H9 (cell line): ENCODE results near the gene SLC26A9. TPM values are rescaled to one million over a fixed set of nuclear protein-coding genes. Genes with fewer than 3 reads are reported as not detected.

Source experiments
- DNase-seq: peaks from one replicate; pipeline ENCODE4 v3.0.0-alpha.2; 2017
- H2AFZ ChIP-seq: one replicate; pipeline ENCODE4 v1.6.1; 2013; ENCODE audit warnings: mild to moderate bottlenecking, low read length, control low read depth, moderate library complexity
- H2AK5ac ChIP-seq: 2 replicates; pipeline ENCODE4 v1.6.1; 2013; ENCODE audit warnings: low read length, control low read depth, mixed read lengths; ENCODE audit not compliant: insufficient read length
- H2BK120ac ChIP-seq: one replicate; pipeline ENCODE4 v1.6.1; 2013; ENCODE audit warnings: low read depth, mild to moderate bottlenecking, low read length, control low read depth, inconsistent platforms; ENCODE audit not compliant: poor library complexity, severe bottlenecking
- H2BK12ac ChIP-seq: 2 replicates; pipeline ENCODE4 v1.6.1; 2013; ENCODE audit warnings: low read length, control low read depth, mixed read lengths, low read depth; ENCODE audit not compliant: insufficient read length
- H2BK15ac ChIP-seq: 2 replicates; pipeline ENCODE4 v1.6.1; 2013; ENCODE audit warnings: low read depth, low read length, control low read depth
- H2BK20ac ChIP-seq: one replicate; pipeline ENCODE4 v1.6.1; 2013; ENCODE audit warnings: low read depth, mild to moderate bottlenecking, low read length, control low read depth, inconsistent platforms; ENCODE audit not compliant: poor library complexity, severe bottlenecking
- H2BK5ac ChIP-seq: 2 replicates; pipeline ENCODE4 v1.6.1; 2013; ENCODE audit warnings: low read length, control low read depth, mixed read lengths; ENCODE audit not compliant: insufficient read length
- H3K14ac ChIP-seq: 2 replicates; pipeline ENCODE4 v1.6.1; 2013; ENCODE audit warnings: low read length, control low read depth; ENCODE audit not compliant: insufficient read depth
- H3K18ac ChIP-seq: 2 replicates; pipeline ENCODE4 v1.6.1; 2013; ENCODE audit warnings: low read depth, mild to moderate bottlenecking, mixed read lengths, low read length, control low read depth; ENCODE audit not compliant: insufficient read length
- H3K23ac ChIP-seq: 2 replicates; pipeline ENCODE4 v1.6.1; 2013; ENCODE audit warnings: low read length, control low read depth, mixed read lengths, low read depth; ENCODE audit not compliant: insufficient read length
- H3K23me2 ChIP-seq: 2 replicates; pipeline ENCODE4 v1.6.1; 2013; ENCODE audit warnings: low read depth, mild to moderate bottlenecking, mixed read lengths, low read length, control low read depth; ENCODE audit not compliant: insufficient read length, poor library complexity, severe bottlenecking
- H3K27ac ChIP-seq: 2 replicates; pipeline ENCODE4 v1.5.1; 2013; ENCODE audit warnings: low read length, control low read depth, mixed read lengths, low read depth; ENCODE audit not compliant: insufficient read length
- H3K27me3 ChIP-seq: 2 replicates; pipeline ENCODE4 v1.6.1; 2013; ENCODE audit warnings: low read length, control low read depth, inconsistent platforms; ENCODE audit not compliant: insufficient read depth
- H3K4ac ChIP-seq: 2 replicates; pipeline ENCODE4 v1.6.1; 2013; ENCODE audit warnings: low read depth, mild to moderate bottlenecking, control low read depth, inconsistent platforms, low read length, moderate library complexity
- H3K4me1 ChIP-seq: 2 replicates; pipeline ENCODE4 v1.6.1; 2013; ENCODE audit warnings: low read length, control low read depth, inconsistent platforms; ENCODE audit not compliant: insufficient read depth
- H3K4me2 ChIP-seq: 2 replicates; pipeline ENCODE4 v1.6.1; 2013; ENCODE audit warnings: low read length, control low read depth, mixed read lengths; ENCODE audit not compliant: insufficient read length, insufficient read depth
- H3K56ac ChIP-seq: 2 replicates; pipeline ENCODE4 v1.6.1; 2013; ENCODE audit warnings: low read depth, mild to moderate bottlenecking, mixed read lengths, low read length, control low read depth; ENCODE audit not compliant: insufficient read length
- H3K79me1 ChIP-seq: 2 replicates; pipeline ENCODE4 v1.6.1; 2013; ENCODE audit warnings: low read depth, mild to moderate bottlenecking, moderate library complexity, low read length, control low read depth, inconsistent platforms; ENCODE audit not compliant: insufficient read depth, poor library complexity, severe bottlenecking
- H3K79me2 ChIP-seq: 2 replicates; pipeline ENCODE4 v1.6.1; 2013; ENCODE audit warnings: low read length, control low read depth, inconsistent platforms; ENCODE audit not compliant: insufficient read depth
- H3K9ac ChIP-seq: 2 replicates; pipeline ENCODE4 v1.6.1; 2013; ENCODE audit warnings: low read length, control low read depth, mixed read lengths; ENCODE audit not compliant: insufficient read length; ENCODE audit errors: extremely low read depth
- H3K9me3 ChIP-seq: one replicate; pipeline ENCODE4 v1.6.1; 2013; ENCODE audit warnings: low read depth, low read length, inconsistent platforms; ENCODE audit not compliant: control insufficient read depth
- H3T11ph ChIP-seq: one replicate; pipeline ENCODE4 v1.6.1; 2013; ENCODE audit warnings: mild to moderate bottlenecking, low read length, control low read depth, inconsistent platforms
- H4K20me1 ChIP-seq: one replicate; pipeline ENCODE4 v1.6.1; 2013; ENCODE audit not compliant: control insufficient read depth, insufficient read length, insufficient read depth
- H4K5ac ChIP-seq: 2 replicates; pipeline ENCODE4 v1.6.1; 2013; ENCODE audit warnings: low read depth, mild to moderate bottlenecking, mixed read lengths, low read length, control low read depth; ENCODE audit not compliant: insufficient read length
- H4K8ac ChIP-seq: replicated peaks from 2 replicates; pipeline ENCODE4 v1.6.1; 2013; ENCODE audit warnings: low read length, control low read depth, mixed read lengths, low read depth; ENCODE audit not compliant: insufficient read length
- H4K91ac ChIP-seq: 2 replicates; pipeline ENCODE4 v1.6.1; 2013; ENCODE audit warnings: low read depth, mild to moderate bottlenecking, moderate library complexity, mixed read lengths, low read length, control low read depth; ENCODE audit not compliant: insufficient read length
- H3K27ac Mint-ChIP-seq, 3 experiments: 2 replicates in 2 of 3; 3 replicates in 1 of 3; pipeline ENCODE4 v1.8.0; 2020 to 2021; ENCODE audit warnings: mixed read lengths in 3 of 3, mild to moderate bottlenecking in 1 of 3, moderate library complexity in 1 of 3
- H3K27me3 Mint-ChIP-seq: 2 replicates; pipeline ENCODE4 v1.8.0; 2021; ENCODE audit warnings: low read depth, mild to moderate bottlenecking, moderate library complexity, mixed read lengths
- H3K36me3 Mint-ChIP-seq, 3 experiments: 2 replicates in 2 of 3; 3 replicates in 1 of 3; pipeline ENCODE4 v1.8.0; 2020 to 2021; ENCODE audit warnings: low read depth in 3 of 3, mixed read lengths in 3 of 3; ENCODE audit not compliant: insufficient read depth in 1 of 3
- H3K4me1 Mint-ChIP-seq, 2 experiments: 2 replicates each; pipeline ENCODE4 v1.8.0; 2020; ENCODE audit warnings: mixed read lengths in 2 of 2
- H3K4me3 Mint-ChIP-seq, 2 experiments: 2 replicates in 1 of 2; 3 replicates in 1 of 2; pipeline ENCODE4 v1.8.0; 2020 to 2021; ENCODE audit warnings: mild to moderate bottlenecking in 2 of 2, mixed read lengths in 2 of 2, moderate library complexity in 1 of 2
- H3K9me3 Mint-ChIP-seq, 2 experiments: 2 replicates in 1 of 2; 3 replicates in 1 of 2; pipeline ENCODE4 v1.8.0; 2020; ENCODE audit warnings: mild to moderate bottlenecking in 2 of 2, mixed read lengths in 2 of 2, moderate library complexity in 1 of 2
- WGBS: extraction: QIAGEN DNeasy Blood & Tissue Kit; methylation state at CpG from one replicate; pipeline ENCODE4 v1.1.7; 2013; ENCODE audit warnings: missing lambda C conversion rate, low lambda C conversion rate, mixed read lengths; ENCODE audit not compliant: insufficient read length; ENCODE audit errors: extremely low coverage; 5-methylcytosine and 5-hydroxymethylcytosine counted together
- total RNA-seq: library from RNA; stranded (reverse); gene quantifications from 2 replicates; pipeline ENCODE4 v1.2.1, GENCODE V29; 2021
- TF ChIP-seq, protein P1 (sequence below): fragments of 200-600 bp; sonication (generic); conservative IDR thresholded peaks from 3 replicates; pipeline ENCODE4 v1.8.0; 2021; ENCODE audit warnings: antibody characterized with exemption, mild to moderate bottlenecking

The SLC26A9 gene
- total RNA-seq, 1 experiment from 2014 or later: not detected

DNA sequence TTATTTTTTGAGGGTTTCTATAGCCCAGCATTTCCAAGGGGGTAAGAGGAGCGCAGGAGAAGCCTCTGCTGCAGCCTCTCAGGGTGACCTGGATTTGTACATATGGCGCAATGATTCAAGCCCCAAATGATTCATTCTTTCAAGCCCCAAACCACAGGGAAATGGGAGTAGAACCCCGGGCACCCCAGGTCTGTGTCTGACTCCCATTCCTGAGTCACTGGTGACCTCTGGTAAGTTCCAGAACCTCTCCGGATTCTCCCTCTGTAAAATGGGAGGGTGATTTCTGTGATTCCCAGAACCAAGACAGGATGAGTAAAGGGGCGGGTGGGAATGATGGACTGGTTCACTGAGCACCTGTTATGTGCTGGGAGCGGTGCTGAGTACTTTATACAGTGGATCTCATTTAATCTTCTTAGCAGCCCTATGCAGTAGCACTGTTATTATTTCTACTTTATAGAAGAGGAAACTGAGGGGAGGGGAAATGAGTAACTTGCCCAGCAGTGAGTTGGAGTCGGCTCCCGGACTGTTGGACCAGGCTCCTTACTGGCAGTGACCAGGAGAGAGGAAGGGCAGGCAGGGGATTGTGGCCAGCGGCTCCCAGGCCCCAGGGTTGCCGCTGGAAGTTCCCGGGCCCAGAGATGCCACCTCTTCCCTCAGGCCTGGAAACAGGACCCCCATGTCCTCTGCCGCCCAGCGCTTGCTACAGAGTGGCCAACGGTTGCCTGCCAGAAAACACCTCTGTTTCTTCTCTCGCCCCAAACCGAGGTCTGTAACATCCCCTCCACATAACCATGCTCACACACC, 20.3 kb upstream of the SLC26A9 start:
- Histone ChIP-seq H3K14ac (no peak overlapping the region), H4K91ac (no peak overlapping the region), H3K23ac (no peak overlapping the region), H3K27ac (no peak overlapping the region), H3K4me1 (no peaks in the 10 kb centered on the region), H3K79me1 (no peaks in the 10 kb centered on the region), H3K9me3 (no peaks in the 10 kb centered on the region), H3T11ph (no peak overlapping the region), H2BK5ac (no peak overlapping the region), H2BK12ac (no peak overlapping the region), H3K56ac (no peak overlapping the region), H3K79me2 (no peaks in the 10 kb centered on the region), H3K18ac (no peak overlapping the region), H4K5ac (no peak overlapping the region), H2BK120ac (no peak overlapping the region), H3K4ac (no peak overlapping the region), H2BK15ac (no peak overlapping the region), H3K27me3 (no peaks in the 10 kb centered on the region), H3K4me2 (no peak overlapping the region), H2AK5ac (no peak overlapping the region), H4K20me1 (no peaks in the 10 kb centered on the region), H3K9ac (no peak overlapping the region), H4K8ac (no peak overlapping the region), H2BK20ac (no peak overlapping the region), H2AFZ (no peak overlapping the region), H3K23me2 (no peaks in the 10 kb centered on the region)
- H3K36me3 Mint-ChIP-seq: no peaks in the 10 kb centered on the region
- no CpG with 5 or more reads among the region's 16 CpGs for WGBS
- no peak for DNase-seq
- H3K27ac Mint-ChIP-seq: no peak overlapping the region
- H3K4me3 Mint-ChIP-seq: no peak overlapping the region
- H3K27me3 Mint-ChIP-seq: peaks cover 12% of the 10 kb centered on the region
- no peaks in the 10 kb centered on the region; a peak in 1 of 5 replicates for H3K9me3 Mint-ChIP-seq
- H3K4me1 Mint-ChIP-seq: peaks cover 23 to 30% of the 10 kb centered on the region in 2 experiments
- TF ChIP-seq, protein P1, sequence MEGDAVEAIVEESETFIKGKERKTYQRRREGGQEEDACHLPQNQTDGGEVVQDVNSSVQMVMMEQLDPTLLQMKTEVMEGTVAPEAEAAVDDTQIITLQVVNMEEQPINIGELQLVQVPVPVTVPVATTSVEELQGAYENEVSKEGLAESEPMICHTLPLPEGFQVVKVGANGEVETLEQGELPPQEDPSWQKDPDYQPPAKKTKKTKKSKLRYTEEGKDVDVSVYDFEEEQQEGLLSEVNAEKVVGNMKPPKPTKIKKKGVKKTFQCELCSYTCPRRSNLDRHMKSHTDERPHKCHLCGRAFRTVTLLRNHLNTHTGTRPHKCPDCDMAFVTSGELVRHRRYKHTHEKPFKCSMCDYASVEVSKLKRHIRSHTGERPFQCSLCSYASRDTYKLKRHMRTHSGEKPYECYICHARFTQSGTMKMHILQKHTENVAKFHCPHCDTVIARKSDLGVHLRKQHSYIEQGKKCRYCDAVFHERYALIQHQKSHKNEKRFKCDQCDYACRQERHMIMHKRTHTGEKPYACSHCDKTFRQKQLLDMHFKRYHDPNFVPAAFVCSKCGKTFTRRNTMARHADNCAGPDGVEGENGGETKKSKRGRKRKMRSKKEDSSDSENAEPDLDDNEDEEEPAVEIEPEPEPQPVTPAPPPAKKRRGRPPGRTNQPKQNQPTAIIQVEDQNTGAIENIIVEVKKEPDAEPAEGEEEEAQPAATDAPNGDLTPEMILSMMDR: no peak
